ENCODE measurements around the gene RAP1A.
"Not testable (repeated sequence)": the region's sequence is repeated elsewhere in the genome, so short reads cannot be mapped to it uniquely, and the experiment has no call there.

RAP1A gene

DNA sequence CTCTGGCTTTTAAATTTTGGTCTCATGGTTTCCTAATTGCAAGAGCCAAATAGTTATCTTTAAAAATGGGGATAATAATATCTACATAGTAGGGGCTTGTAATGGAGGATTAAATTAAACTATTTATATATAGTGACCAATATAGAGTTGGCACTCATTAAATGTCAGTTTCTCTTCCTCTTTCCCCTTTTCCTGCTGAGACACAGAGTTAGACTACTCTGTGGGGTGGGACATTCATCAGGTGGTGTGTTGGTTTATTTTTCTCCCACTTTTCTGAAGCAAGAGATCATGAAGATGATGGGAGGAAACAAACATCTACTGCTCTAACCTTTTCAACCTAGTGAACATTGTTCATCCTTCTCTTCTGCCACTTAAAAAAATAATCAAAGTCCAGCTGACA lies 17.3 kb upstream of the RAP1A start:
- TF ChIP-seq, protein P1, sequence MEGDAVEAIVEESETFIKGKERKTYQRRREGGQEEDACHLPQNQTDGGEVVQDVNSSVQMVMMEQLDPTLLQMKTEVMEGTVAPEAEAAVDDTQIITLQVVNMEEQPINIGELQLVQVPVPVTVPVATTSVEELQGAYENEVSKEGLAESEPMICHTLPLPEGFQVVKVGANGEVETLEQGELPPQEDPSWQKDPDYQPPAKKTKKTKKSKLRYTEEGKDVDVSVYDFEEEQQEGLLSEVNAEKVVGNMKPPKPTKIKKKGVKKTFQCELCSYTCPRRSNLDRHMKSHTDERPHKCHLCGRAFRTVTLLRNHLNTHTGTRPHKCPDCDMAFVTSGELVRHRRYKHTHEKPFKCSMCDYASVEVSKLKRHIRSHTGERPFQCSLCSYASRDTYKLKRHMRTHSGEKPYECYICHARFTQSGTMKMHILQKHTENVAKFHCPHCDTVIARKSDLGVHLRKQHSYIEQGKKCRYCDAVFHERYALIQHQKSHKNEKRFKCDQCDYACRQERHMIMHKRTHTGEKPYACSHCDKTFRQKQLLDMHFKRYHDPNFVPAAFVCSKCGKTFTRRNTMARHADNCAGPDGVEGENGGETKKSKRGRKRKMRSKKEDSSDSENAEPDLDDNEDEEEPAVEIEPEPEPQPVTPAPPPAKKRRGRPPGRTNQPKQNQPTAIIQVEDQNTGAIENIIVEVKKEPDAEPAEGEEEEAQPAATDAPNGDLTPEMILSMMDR (conservative IDR thresholded peaks at IDR 0.05; ENCODE audit: low read depth), result no peak
- DNase-seq (ENCODE audit: low spot score), result no peak
- no peak overlapping the region for H3K27ac ChIP-seq
- CTCF ChIA-PET, result no interaction called here
- POLR2A ChIA-PET (ENCODE audit: low non-redundant PET), result no interaction called here

DNA sequence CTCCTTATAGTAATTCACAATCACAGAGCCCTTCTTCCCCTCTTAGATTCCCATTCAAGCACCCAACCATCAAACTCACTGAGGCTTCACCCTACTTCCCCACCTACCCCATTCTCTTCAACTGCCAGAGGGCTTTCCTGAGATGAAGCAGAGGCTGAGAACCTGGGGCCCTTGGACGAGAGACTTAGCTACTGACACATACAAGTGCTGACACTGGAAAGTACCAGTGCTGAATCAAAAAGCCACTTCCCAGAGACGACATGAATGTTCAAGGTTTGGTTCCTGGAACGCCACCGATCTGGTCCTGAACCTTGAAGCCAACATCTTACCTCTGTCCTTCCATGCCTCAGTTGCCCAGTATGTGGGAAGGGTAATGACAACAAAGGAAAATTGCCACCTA lies 16.6 kb upstream of the RAP1A start:
- no peak for DNase-seq (ENCODE audit: low spot score)
- H3K27ac ChIP-seq, result no peak overlapping the region
- ChIA-PET POLR2A (ENCODE audit: low non-redundant PET) (no interaction called here), CTCF (no interaction called here)
- TF ChIP-seq, protein P1 (conservative IDR thresholded peaks at IDR 0.05; ENCODE audit: low read depth), result no peak

DNA sequence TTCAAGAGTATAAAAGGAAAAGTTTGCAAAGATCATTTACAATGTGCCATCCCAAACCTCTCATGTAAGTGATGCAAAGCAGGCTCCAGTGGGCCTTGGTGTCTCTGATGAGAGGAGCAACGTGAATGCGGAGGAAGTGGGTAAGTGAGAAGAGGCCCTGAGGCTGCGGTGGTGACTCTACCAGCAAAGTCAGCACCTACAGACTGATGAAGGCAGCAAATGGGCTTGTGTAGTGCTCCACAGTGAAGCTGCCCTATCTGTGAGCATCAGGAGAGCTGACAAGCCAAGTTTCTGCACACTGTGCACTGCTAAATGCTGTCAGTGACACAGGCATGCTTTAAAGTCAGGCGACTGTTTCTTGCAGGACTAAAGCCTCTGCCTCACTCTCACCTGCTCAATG lies 15.6 kb upstream of the RAP1A start:
- POLR2A ChIA-PET (ENCODE audit: low non-redundant PET), result no interaction called here
- no peak overlapping the region for H3K27ac ChIP-seq

DNA sequence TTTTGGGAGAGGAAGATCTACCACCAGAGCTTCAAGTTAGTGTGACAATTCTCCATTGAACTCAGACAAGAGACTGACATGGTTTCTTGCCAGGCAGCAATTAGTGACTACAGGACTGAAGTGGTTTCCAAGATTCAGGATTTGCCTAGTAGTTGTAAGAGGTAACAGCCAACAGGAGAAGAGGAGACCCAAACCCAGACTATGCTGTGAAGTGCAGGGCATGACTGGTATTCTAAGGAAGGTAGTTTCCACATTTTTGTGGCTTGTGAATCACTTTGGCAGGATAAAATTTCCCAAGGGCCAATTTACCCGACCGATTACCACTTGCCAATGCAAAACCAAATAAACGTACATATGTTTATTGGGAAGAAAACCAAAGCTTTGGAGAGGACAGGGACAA lies 14.7 kb upstream of the RAP1A start:
- DNase-seq (ENCODE audit: low spot score), result peak; percentile 41
- CTCF ChIA-PET, result interaction anchor here (0.9 kb wide), 1 partner anchor 11 kb away, joined by 4 read pairs; no protein-coding TSS in a partner anchor
- TF ChIP-seq, protein P1 (conservative IDR thresholded peaks at IDR 0.05; ENCODE audit: low read depth), result no peak
- POLR2A ChIA-PET (ENCODE audit: low non-redundant PET), result no interaction called here
- no peak overlapping the region for H3K27ac ChIP-seq

More for the DNA sequence above, 15.6 kb upstream of the RAP1A start:
- DNase-seq (ENCODE audit: low spot score), result no peak
- TF ChIP-seq, protein P1 (conservative IDR thresholded peaks at IDR 0.05; ENCODE audit: low read depth), result no peak
- CTCF ChIA-PET, result interaction anchor here (0.6 to 0.9 kb wide), 2 partner anchors 11 to 898 kb away, joined by 4 to 5 read pairs; no protein-coding TSS in a partner anchor

DNA sequence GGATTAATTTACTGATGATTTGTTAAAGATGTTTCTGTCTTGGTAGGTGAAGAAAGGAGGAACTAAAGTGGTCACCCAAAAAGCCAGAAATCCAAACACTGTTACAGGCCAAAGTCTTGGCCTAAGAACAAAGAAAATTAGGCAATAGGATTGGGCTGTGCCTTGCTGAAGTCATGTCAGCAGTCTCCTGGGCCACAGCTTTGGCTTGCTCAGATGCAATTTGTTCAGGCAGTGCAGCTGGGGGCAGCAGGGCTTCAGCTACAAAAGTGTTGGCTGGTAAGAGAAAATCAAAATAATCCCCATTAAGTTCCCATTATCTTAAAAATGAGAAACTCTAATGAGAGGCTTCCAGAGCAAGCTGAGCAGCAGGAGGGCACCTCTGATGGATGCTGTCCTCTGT lies 14.0 kb upstream of the RAP1A start:
- no peak overlapping the region for H3K27ac ChIP-seq
- CTCF ChIA-PET, result interaction anchor here (0.6 kb wide), 1 partner anchor 141 kb away, joined by 3 read pairs; no protein-coding TSS in a partner anchor
- TF ChIP-seq, protein P1 (conservative IDR thresholded peaks at IDR 0.05; ENCODE audit: low read depth), result no peak
- DNase-seq (ENCODE audit: low spot score), result no peak
- POLR2A ChIA-PET (ENCODE audit: low non-redundant PET), result no interaction called here

DNA sequence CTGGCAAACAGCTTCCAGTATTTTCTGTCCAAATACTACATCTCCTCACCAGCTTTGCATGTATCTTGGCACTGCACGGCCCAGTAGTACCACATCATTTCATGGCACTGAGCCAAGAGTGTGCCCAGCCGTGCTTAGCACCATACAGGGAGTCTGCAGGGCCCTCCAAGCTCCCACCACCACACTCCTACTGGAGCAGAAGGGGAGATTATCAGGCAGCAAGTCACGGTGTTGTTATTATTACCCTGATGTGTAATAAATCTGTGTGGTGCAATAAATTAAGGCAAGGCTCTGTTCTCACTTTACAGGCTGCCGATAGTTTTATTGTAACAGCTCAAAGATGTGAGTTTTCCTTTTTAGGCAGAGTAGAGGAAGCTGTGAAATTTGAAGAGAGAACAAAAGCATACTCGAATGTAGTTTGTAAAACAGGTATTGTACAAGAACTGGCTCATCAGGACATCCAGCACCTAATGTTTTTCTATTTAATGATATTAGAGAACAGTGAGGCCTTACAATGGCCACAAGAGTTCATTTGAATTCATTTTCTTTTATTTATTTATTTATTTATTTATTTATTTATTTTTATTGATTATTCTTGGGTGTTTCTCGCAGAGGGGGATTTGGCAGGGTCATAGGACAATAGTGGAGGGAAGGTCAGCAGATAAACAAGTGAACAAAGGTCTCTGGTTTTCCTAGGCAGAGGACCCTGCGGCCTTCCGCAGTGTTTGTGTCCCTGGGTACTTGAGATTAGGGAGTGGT lies 13.0 kb upstream of the RAP1A start:
- DNase-seq (ENCODE audit: low spot score); H3K27ac ChIP-seq; CTCF ChIA-PET; POLR2A ChIA-PET (ENCODE audit: low non-redundant PET): not testable (repeated sequence)

DNA sequence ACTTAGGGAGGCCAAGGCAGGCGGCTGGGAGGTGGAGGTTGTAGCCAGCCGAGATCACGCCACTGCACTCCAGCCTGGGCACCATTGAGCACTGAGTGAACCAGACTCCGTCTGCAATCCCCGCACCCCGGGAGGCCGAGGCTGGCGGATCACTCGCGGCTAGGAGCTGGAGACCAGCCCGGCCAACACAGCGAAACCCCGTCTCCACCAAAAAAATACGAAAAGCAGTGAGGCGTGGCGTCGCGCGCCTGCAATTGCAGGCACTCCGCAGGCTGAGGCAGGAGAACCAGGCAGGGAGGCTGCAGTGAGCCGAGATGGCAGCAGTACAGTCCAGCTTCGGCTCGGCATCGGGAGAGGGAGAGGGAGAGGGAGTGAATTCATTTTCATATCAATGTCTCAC lies 11.1 kb upstream of the RAP1A start:
- CTCF ChIA-PET; POLR2A ChIA-PET (ENCODE audit: low non-redundant PET); H3K27ac ChIP-seq; DNase-seq (ENCODE audit: low spot score): not testable (repeated sequence)

Data from RWPE1 (cell line).